Rectal smooth muscle tissue (tissue), 1 donor: ENCODE results near the gene DROSHA.

Source experiments
- H3K27ac ChIP-seq: one replicate; pipeline ENCODE4 v1.7.0; 2013; ENCODE audit warnings: low read depth, low read length, inconsistent platforms
- H3K27me3 ChIP-seq: one replicate; pipeline ENCODE4 v1.7.0; 2013; ENCODE audit warnings: low read length; ENCODE audit not compliant: control insufficient read depth, insufficient read depth
- H3K36me3 ChIP-seq: one replicate; pipeline ENCODE4 v1.7.0; 2013; ENCODE audit warnings: low read length; ENCODE audit not compliant: control insufficient read depth, insufficient read depth
- H3K4me1 ChIP-seq: one replicate; pipeline ENCODE4 v1.7.0; 2013; ENCODE audit warnings: low read length; ENCODE audit not compliant: control insufficient read depth, insufficient read depth
- H3K4me3 ChIP-seq: one replicate; pipeline ENCODE4 v1.7.0; 2013; ENCODE audit warnings: low read length
- H3K9ac ChIP-seq: one replicate; pipeline ENCODE4 v1.7.0; 2013; ENCODE audit warnings: low read length

Gene DROSHA

DNA sequence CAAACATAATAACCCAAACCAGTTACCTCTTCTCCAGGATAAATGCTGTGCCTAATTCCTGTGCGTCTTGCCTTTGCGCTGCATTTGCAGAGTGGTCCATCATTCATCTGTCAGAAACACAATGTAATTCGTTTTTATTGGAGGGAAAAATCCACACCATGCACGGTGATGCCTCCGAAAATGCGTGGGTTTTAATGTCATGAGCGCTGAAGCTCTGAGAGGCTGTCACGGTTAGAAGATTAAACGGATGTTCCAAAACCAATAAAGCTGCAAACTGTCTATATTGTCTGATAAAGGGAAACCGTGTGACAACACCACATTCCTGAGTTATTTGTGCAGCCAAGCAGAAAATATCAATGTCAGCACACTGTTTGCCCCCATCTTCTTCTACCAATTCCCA lies 27.4 kb downstream of the DROSHA start:
- Histone ChIP-seq H3K27ac (no peak overlapping the region), H3K4me3 (no peak overlapping the region), H3K9ac (no peak overlapping the region), H3K36me3 (peaks cover 35% of the 10 kb centered on the region), H3K27me3 (no peaks in the 10 kb centered on the region), H3K4me1 (no peaks in the 10 kb centered on the region)

DNA sequence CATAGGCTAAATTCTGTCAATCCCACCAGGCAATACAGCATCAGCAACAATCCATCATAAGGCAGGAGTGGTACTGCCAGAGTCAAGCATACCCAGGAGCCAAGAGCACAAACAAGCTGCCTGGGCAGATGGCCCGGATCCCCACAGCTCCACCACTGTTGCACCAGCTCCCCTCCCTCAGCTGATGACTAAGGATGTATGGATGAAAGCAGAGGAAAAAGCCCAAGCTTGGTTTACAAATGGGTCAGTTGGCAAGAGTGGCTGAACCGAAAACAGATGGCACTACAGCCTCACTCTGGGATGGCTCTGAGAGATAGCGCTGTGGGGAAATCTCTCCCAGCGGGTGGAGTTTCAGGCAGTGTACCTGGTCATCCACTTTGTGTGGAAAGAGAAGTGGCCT lies 29.4 kb downstream of the DROSHA start:
- Histone ChIP-seq H3K36me3 (peaks cover 40% of the 10 kb centered on the region), H3K4me3 (no peak overlapping the region), H3K27me3 (no peaks in the 10 kb centered on the region), H3K9ac (no peak overlapping the region), H3K27ac (no peak overlapping the region), H3K4me1 (no peaks in the 10 kb centered on the region)

DNA sequence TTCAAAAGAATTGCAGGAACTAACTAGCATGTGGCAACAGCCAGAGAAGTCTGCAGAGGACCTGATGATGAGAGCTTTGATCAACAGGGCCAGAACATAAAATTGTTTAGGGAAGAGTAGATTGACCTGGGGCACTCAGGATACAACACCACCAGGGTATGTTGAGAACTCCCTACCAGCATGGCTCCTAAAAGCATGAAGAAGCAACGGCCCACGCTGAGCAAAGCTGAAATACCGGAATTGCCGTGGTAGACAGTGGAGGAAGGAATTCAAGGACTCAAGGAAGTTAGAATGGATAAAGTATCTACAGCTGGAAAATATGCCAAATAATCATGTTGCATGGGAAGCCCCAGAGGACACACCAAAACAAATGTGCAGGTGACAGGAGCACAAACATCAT lies 31.6 kb downstream of the DROSHA start:
- H3K36me3 ChIP-seq, result peaks cover 46% of the 10 kb centered on the region
- H3K4me3 ChIP-seq, result no peak overlapping the region
- no peaks in the 10 kb centered on the region for H3K4me1 ChIP-seq
- no peak overlapping the region for H3K27ac ChIP-seq
- no peaks in the 10 kb centered on the region for H3K27me3 ChIP-seq
- no peak overlapping the region for H3K9ac ChIP-seq

DNA sequence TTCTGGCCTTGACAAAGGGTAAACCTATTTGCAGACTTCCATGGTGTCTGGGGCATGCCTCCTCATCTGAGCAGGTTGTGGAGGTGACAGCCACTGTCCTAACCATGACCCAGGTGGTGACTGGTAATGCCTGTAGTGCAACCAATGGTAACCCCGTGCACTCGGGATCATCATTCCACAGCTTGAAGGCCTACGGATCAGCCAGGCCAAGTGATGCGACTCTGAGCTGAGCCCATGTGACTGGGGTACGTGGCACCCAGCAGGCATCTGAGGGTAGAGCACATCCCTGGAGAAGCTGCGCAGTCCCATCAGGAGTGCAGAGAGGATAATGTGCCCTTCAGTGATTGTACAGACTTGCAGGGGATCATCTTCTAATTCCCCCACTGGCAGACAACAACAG lies 35.0 kb downstream of the DROSHA start:
- H3K27ac ChIP-seq, result no peak overlapping the region
- peaks cover 47% of the 10 kb centered on the region for H3K36me3 ChIP-seq
- no peaks in the 10 kb centered on the region for H3K27me3 ChIP-seq
- H3K4me3 ChIP-seq, result no peak overlapping the region
- no peak overlapping the region for H3K9ac ChIP-seq
- no peaks in the 10 kb centered on the region for H3K4me1 ChIP-seq

DNA sequence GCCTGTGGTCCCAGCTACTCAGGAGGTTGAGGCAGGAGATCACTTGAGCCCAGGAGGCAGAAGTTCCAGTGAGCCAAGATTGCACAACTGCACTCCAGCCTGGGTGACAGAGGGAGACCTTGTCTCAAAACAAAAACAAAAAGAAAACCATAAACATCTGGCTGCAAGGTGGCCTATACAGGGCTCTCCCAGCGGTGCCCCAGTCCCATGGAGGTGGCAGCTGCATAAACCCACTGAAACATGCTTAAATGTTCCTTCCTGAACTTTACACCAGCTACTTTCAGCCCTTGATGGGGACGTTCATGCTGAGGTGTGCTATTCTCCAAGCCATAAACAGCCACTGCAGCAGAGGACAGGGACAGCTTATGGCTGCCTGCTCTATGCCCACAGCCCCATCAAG lies 35.6 kb downstream of the DROSHA start:
- Histone ChIP-seq H3K27me3 (no peaks in the 10 kb centered on the region), H3K9ac (no peak overlapping the region), H3K27ac (no peak overlapping the region), H3K36me3 (peaks cover 47% of the 10 kb centered on the region), H3K4me1 (no peaks in the 10 kb centered on the region), H3K4me3 (no peak overlapping the region)

DNA sequence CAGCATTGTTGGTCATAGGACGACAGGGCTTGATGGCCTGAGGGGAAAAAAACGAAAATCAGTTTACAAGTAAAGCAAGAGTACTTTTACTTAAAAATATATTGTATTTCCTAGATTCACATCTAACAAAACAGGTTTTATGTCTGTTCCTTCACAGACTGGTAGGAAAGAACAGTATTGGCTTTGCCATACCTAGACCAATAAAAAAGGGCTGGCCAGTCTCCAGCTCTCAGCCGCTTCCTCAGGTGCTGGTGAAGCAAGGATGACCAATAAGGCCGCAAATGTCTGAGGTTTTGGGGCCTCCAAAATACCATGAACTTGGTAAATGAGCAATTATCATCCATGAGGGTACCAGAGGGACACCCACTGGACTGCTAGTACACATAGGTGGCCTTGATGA lies 36.6 kb downstream of the DROSHA start:
- Histone ChIP-seq H3K36me3 (peaks cover 38% of the 10 kb centered on the region), H3K27ac (no peak overlapping the region)

DNA sequence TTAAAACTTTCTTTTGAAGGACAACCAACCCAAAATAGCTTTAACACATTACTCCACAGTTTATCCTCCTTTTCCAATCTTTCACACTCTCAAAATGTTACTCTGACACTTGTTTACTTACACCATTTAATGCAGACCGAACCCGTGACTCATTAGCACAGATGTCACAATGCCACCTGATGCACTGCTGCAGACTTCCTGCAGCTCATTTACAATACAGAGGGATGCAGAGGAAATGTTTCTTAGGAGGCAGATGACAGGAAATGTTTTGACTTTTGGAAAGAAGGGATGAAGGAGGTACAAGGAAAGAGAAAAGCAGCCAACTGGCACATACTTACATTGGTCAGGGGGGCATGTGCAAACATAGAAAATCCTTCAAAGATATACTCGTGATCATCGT lies 39.0 kb downstream of the DROSHA start:
- Histone ChIP-seq H3K4me3 (no peak overlapping the region), H3K27ac (no peak overlapping the region), H3K4me1 (no peaks in the 10 kb centered on the region), H3K36me3 (peaks cover 29% of the 10 kb centered on the region), H3K9ac (no peak overlapping the region), H3K27me3 (no peaks in the 10 kb centered on the region)

More for the DNA sequence above, 36.6 kb downstream of the DROSHA start:
- Histone ChIP-seq H3K27me3 (no peaks in the 10 kb centered on the region), H3K9ac (no peak overlapping the region), H3K4me3 (no peak overlapping the region), H3K4me1 (no peaks in the 10 kb centered on the region)

DNA sequence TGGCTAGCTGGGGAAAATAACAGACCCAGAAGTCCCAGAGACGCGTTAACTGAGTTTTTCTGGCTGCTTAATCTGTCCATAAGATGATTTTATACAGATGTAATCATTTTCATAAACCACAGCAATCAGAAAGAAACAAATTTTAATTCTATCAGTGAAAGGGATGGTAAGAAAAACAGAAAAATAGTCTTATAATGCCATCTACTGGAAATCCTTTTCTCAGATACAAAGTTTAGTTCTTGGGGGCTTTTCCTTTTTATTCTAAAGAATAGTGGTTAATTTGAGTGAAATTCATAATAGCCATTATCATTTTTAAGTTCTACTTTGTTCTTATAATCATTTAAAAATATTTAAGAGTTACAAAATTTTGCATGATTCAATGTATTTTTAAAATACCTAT lies 44.4 kb downstream of the DROSHA start:
- no peak overlapping the region for H3K27ac ChIP-seq
- no peaks in the 10 kb centered on the region for H3K27me3 ChIP-seq
- H3K9ac ChIP-seq, result no peak overlapping the region
- H3K36me3 ChIP-seq, result peaks cover 4% of the 10 kb centered on the region
- H3K4me3 ChIP-seq, result no peak overlapping the region
- H3K4me1 ChIP-seq, result no peaks in the 10 kb centered on the region

DNA sequence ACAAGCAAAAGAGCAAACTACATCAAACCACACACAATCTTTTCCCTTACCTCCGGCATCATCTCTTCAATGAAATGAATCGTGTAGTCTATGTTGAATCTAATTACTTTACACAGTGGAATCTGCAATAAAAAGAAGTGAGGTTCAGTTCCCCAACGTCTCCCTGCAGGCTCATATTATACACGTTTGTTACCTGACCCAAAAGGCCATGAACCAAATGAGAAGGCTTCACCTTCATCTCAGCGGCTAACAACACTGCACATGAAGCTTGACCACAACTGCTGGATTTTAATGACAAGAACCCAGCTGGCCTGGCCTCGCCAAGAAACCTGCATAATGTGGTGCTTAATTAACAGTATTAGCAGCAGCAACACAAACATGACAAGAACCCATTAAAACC lies 45.5 kb downstream of the DROSHA start:
- H3K27ac ChIP-seq, result no peak overlapping the region
- no peaks in the 10 kb centered on the region for H3K4me1 ChIP-seq
- no peaks in the 10 kb centered on the region for H3K27me3 ChIP-seq
- H3K9ac ChIP-seq, result no peak overlapping the region
- no peak overlapping the region for H3K4me3 ChIP-seq
- H3K36me3 ChIP-seq, result peaks cover 4% of the 10 kb centered on the region

DNA sequence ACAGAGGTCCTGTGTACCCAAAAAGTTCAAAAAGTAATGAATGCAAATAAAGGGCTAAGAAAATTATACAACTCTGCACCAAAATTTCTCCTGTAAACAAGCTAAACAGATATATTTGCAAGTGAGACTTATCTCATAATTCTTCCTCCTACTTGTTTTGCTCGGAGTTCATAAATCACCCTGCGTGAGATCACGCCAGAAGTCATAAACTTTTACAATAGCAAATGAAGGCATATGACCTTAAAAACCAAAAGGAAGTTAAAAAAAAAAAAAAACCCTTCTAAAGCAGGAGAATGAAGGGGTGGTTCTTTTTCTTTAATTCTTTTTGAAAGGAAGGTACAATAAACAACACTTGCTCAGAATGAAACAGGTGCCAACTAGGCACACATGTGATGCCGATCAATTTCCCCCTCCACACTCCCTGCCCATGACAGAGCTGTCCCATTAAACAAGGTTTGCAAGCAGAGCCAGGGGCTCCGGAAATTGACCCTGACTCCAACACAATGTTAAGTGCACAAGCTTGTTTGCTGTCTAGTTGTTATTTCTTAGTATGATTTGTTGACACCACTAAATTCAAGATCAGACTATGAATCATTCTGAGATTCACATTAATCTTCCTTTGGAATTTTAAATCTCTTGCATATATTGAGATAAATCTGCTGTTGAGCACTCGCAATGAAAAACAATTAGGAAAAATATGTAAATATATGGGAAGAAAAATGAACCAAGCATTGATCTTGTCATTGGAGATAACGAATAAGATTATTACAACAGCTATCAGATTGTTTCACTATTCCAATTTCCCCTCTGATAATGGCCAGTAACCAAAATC lies 46.3 kb downstream of the DROSHA start:
- Histone ChIP-seq H3K4me3 (no peak overlapping the region), H3K9ac (no peak overlapping the region), H3K36me3 (peaks cover 4% of the 10 kb centered on the region), H3K27me3 (no peaks in the 10 kb centered on the region), H3K27ac (no peak overlapping the region), H3K4me1 (no peaks in the 10 kb centered on the region)

DNA sequence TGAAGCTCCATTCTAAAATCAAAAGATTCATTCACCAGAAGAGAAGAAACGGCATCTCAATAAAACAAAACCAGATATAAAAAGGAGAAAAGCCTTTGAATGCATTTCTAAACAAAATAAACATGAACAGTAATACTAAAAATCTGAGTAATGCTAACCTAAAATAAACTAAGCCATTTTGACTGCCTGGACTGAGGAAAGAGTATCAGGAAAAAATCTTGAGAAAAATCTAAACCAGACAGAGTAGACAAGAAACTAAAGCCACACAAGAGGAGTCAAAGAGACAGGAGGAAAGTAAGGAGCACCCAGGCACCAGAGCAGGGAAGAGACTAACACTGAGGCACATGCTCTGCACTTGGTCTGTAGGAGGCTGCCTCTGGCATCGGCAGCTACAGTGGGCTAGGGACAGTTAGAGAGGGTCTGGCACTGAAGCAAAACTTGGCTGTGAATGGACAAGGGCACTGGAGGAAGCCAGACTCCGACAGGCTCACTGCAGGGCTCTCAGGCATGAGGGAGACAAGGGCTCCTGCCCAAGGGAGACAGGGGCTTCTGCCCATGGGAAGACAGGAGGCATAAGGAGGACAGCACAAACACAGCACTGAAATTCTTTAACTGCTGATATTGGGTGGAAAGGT lies 50.2 kb downstream of the DROSHA start:
- Histone ChIP-seq H3K27me3 (no peaks in the 10 kb centered on the region), H3K36me3 (no peaks in the 10 kb centered on the region), H3K27ac (no peak overlapping the region), H3K4me1 (peaks cover 6% of the 10 kb centered on the region), H3K4me3 (no peak overlapping the region), H3K9ac (no peak overlapping the region)

DNA sequence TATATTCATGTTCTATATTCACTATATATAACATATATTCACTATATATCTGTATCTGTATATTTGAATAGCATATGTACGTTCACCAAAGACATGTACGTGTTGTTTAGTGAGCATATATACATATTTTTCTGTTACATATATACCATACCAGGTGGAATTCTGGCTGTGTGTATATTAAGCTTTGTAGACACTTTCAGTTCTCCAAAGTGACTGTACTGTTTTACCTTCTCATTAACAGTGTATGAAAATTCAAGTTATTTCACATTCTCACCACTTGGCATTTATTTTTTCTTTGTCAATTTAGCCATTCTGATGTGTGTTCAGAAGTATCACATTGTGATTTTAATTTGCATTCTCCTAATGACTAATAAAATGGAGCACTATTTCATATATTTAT lies 52.2 kb downstream of the DROSHA start:
- Histone ChIP-seq H3K4me1 (peaks cover 8% of the 10 kb centered on the region), H3K9ac (no peak overlapping the region), H3K27me3 (no peaks in the 10 kb centered on the region), H3K36me3 (peaks cover 3% of the 10 kb centered on the region), H3K27ac (no peak overlapping the region), H3K4me3 (no peak overlapping the region)

DNA sequence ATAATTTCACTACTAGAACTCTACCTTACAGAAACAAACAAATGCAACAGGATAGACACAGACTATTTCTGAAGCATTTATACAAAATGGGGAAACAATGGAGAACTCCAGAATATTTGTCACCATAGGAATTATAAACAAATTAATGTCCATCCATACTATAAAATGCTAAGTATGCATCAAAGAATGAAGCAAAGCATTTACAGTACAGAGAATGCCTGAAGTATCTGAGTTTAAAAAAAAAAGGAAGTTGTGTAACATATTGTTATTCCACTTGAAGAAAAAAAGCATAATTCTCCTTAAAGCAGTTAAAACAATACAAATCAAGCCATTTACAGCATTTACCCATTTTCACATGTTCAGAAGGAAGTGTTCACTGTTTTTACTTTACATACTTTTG lies 53.0 kb downstream of the DROSHA start:
- H3K27me3 ChIP-seq, result no peaks in the 10 kb centered on the region
- H3K4me3 ChIP-seq, result no peak overlapping the region
- no peak overlapping the region for H3K27ac ChIP-seq
- H3K4me1 ChIP-seq, result peaks cover 8% of the 10 kb centered on the region
- no peak overlapping the region for H3K9ac ChIP-seq
- peaks cover 5% of the 10 kb centered on the region for H3K36me3 ChIP-seq
